ENCODE data around the gene UBP1. TPM values are rescaled to one million over a fixed set of nuclear protein-coding genes. Genes with fewer than 3 reads are reported as not detected.
"Not testable (repeated sequence)": the region's sequence is repeated elsewhere in the genome, so short reads cannot be mapped to it uniquely, and the experiment has no call there.

UBP1 gene
- total and polyA plus RNA-seq, 5 experiments from 2014 or later: 9.0 to 98.9 (median 12.6) TPM

GRCh38 chr3:33338936-33339465 lies 101.2 kb downstream of the UBP1 start:
- H3K4me1 Mint-ChIP-seq, DNase-seq, ATAC-seq, H3K4me3 Mint-ChIP-seq, H3K27ac Mint-ChIP-seq, H3K27me3 Mint-ChIP-seq, POLR2A ChIA-PET: not testable (repeated sequence)
- Mint-ChIP-seq H3K36me3 (peaks cover 3 to 12% (median 4%) of the 10 kb centered on the region in 3 donors), H3K9me3 (peaks cover 4 to 15% (median 10%) of the 10 kb centered on the region in 9 donors)

Other genes starting within 250 kb of the UBP1 start
- not detected for gene SUSD5, start 221.6 kb downstream of the UBP1 start, total RNA-seq
- not detected for gene SUSD5, start 221.6 kb downstream of the UBP1 start, polyA plus RNA-seq
- not detected for gene FBXL2, start 163.0 kb downstream of the UBP1 start, total RNA-seq
- gene FBXL2, start 163.0 kb downstream of the UBP1 start, polyA plus RNA-seq: under 1 TPM in 2 of 3 donors, not detected in 1; 0.03 to 0.39 TPM